ENCODE results near the gene CRMP1.
"Not testable (repeated sequence)": the region's sequence is repeated elsewhere in the genome, so short reads cannot be mapped to it uniquely, and the experiment has no call there.

Gene CRMP1

GRCh38 chr4:5887361-5888221, 5.3 kb downstream of the CRMP1 start:
- no peak for DNase-seq

DNA sequence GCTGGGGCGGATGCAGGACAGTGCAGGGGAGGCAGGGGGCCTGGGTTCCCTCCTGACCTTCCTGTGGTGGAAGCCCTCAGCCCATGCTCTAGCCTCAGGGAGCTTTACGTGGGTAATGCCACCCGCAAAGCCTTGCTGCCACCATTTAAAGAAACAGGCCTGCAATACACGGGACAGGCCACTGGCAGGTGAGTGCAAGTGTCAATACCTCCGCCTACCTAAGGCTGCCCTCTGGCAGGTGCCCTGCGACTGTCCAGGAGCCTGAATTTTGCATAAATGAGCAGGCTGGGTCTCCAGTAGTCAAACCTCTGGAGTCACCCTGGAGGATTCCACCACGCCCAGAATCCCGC, 5.9 kb downstream of the CRMP1 start:
- no peak for DNase-seq

GRCh38 chr4:5885733-5886132, 7.2 kb downstream of the CRMP1 start:
- no peak for DNase-seq

GRCh38 chr4:5884796-5885195, 8.1 kb downstream of the CRMP1 start:
- DNase-seq, result no peak

DNA sequence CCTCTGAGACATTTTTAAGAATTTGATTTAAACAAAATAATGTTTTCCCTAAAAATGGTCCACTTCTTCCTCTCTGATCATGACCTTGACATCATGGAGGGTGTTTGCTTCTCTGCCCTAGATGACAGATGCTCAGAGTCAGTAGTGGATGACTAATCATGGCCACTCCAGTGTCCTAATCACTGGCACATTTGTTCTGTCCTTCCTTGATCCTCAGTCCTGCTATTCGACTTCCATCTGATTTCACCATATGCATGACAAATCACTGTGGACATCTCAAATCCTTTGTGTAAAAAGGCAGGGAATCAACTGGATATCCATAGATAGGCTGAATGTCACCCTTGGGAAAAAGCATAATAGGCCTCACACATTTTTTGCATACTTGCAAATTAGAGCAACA, 9.0 kb downstream of the CRMP1 start:
- no peak for DNase-seq

GRCh38 chr4:5882947-5883346, 9.9 kb downstream of the CRMP1 start:
- no peak for DNase-seq

DNA sequence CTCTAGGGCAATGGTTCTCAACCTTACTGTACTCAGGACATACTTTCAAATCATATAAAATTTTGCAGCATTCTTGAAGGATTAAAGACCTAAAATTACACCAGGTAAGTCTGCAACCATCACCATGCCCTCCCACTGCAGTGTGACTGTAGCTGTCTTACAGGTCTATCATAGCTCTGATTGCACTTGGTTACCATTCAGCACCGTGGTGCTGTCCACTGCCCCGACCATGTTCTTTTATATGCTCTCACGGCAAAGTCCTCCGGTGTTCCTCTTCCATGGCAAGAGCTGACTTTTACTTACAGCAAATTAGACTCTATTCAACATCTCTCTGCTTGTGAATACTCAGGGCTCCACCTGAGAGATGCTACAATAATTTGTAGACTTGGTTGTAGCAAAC, 11.5 kb downstream of the CRMP1 start:
- DNase-seq, result no peak

GRCh38 chr4:5878359-5878758, 14.5 kb downstream of the CRMP1 start:
- no peak for DNase-seq

DNA sequence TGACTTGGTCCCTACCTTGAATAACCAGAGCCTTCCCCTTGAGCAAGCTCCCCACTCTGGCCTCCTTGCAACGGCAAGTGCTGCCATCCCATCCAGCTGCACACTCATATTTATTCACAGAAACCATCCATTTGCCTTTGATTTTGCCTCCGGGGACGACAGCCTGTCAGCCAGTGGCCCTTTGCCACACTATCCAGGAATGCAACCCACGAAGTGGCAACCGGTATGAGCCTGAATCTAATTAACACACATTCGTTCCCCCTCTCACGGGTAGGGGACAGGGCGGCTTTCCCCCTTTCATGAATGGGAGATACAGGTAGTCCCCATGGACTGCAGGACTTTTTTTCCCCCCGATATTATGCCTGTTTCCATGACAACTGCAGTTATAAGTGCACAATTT, 15.5 kb downstream of the CRMP1 start:
- no peak for DNase-seq

GRCh38 chr4:5874811-5875449, 18.0 kb downstream of the CRMP1 start:
- DNase-seq, result no peak

GRCh38 chr4:5870701-5871100, 22.2 kb downstream of the CRMP1 start:
- DNase-seq, result no peak

- no peak for DNase-seq
These were observed 22.8 kb downstream of the CRMP1 start for GRCh38 chr4:5869966-5870619.

GRCh38 chr4:5867866-5868265, 25.0 kb downstream of the CRMP1 start:
- no peak for DNase-seq

- DNase-seq, result no peak
These were observed 25.8 kb downstream of the CRMP1 start for GRCh38 chr4:5866841-5867813.

GRCh38 chr4:5865896-5866599, 26.8 kb downstream of the CRMP1 start:
- peak; percentile 52 for DNase-seq

DNA sequence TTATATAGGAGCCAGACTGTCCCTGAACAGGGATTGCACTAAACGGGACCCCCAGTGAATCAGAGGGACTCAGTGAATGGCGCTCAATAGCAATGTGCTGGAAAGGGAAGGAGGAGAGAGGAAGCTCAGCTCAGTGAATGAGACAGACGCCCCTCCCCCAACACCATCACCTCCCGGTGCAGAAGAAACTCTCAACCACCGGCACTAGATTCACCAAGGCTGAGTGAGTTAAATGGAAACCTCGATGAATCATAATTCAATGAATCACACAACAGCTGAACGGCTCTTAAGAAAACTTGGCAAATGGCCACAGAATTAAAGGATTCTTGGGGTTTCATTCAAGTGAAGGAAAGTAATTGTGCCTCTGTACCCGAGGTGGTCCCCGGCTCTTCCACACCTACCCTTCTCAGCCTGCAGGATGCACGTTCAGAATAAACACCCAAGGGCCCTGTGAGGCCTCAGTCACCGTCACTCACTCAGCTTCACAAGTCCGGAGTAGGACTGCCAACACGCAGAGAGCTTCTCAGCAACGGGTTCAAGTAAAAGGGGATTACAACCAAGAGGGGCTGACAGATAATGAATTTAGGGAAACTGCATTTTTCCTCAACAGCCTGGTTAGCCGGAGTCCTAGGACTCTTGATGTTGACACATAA, 29.3 kb downstream of the CRMP1 start:
- peak; percentile 87 for DNase-seq

- DNase-seq, result no peak
These were observed 34.7 kb downstream of the CRMP1 start for GRCh38 chr4:5858020-5858769.

- DNase-seq, result no peak
These were observed 35.7 kb downstream of the CRMP1 start for GRCh38 chr4:5857199-5857598.

- not testable (repeated sequence) for DNase-seq
These were observed 36.5 kb downstream of the CRMP1 start for GRCh38 chr4:5856362-5856761.

DNA sequence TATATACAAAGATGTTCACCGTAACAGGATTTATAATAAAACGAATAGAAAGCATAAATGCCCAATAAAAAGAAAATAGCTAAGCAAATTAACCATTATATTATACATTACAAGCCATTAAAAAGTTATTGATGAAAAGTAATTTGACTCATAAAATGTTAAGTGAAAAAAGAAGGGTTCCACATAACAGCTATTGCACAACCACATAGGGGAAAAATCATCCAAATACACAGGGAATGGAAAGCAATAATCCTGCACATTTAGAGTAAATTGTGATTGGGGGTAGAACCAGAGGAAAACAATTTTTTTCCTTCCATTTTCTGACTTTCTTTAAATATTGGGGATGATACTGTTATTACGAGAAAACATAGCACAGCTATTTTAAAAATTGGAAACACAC, 38.0 kb downstream of the CRMP1 start:
- no peak for DNase-seq

Measured in activated CD4-positive, alpha-beta T cell treated with anti-CD3 and anti-CD28 coated beads, Interleukin-2, Interleukin-6, amounts not matched to agents 100 ng/mL and 50 ng/mL, durations not matched to agents 16 hours and 8 hours (primary cell).